PC-3 (cell line): ENCODE measurements around the gene PAPSS1. TPM values are rescaled to one million over a fixed set of nuclear protein-coding genes. Genes with fewer than 3 reads are reported as not detected.

Experiments used
- ATAC-seq: fragments of 200-7000 bp; cut with Tn5 transposase; 2 replicates; pipeline ENCODE4 v1.9.1; 2020; ENCODE audit warnings: mild to moderate bottlenecking, moderate library complexity
- BruUV-seq: library from RNA; stranded (reverse); fragments of 400-500 nt; replicated peaks from 2 replicates; lab custom pipeline; 2021; lab: Mats Ljungman, UMichigan
- CTCF ChIA-PET: fragments of 300-600 bp; sonication (Branson Sonifier 250); formaldehyde crosslinking; loops from one replicate; lab custom pipeline; 2022; ENCODE audit warnings: antibody characterized with exemption; lab: Charles Lee
- POLR2A ChIA-PET: fragments of 300-600 bp; sonication (Branson Sonifier 250); formaldehyde crosslinking; loops from one replicate; lab custom pipeline; 2022; ENCODE audit warnings: antibody characterized with exemption; ENCODE audit not compliant: unreplicated experiment; lab: Charles Lee
- DNase-seq: peaks from one replicate; pipeline ENCODE4 v3.0.0-alpha.2; 2015
- H2AFZ ChIP-seq: fragments of 300-600 bp; sonication (generic); 2 replicates; pipeline ENCODE4 v1.6.0; 2016; ENCODE audit warnings: antibody characterized with exemption, low read length
- H3F3A ChIP-seq: fragments of 300-600 bp; sonication (generic); one replicate; pipeline ENCODE4 v1.6.0; 2017; ENCODE audit warnings: antibody characterized with exemption, low read length, control low read depth, mild to moderate bottlenecking; ENCODE audit not compliant: unreplicated experiment
- H3K27ac ChIP-seq: fragments of 300-600 bp; sonication (generic); 2 replicates; pipeline ENCODE4 v1.5.1; 2016; ENCODE audit warnings: mild to moderate bottlenecking, low read length
- H3K27me3 ChIP-seq: fragments of 300-600 bp; sonication (generic); 2 replicates; pipeline ENCODE4 v1.6.1; 2016; ENCODE audit warnings: low read length, mixed read lengths
- H3K36me3 ChIP-seq: fragments of 300-600 bp; sonication (generic); 2 replicates; pipeline ENCODE4 v1.6.1; 2016; ENCODE audit warnings: low read depth, mixed run types, low read length, mixed read lengths
- H3K4me1 ChIP-seq: fragments of 300-600 bp; sonication (generic); 2 replicates; pipeline ENCODE4 v1.5.1; 2016; ENCODE audit warnings: low read length; ENCODE audit not compliant: insufficient read depth
- H3K4me2 ChIP-seq: fragments of 300-600 bp; sonication (generic); 2 replicates; pipeline ENCODE4 v1.6.0; 2016; ENCODE audit warnings: low read length
- H3K4me3 ChIP-seq: fragments of 300-600 bp; sonication (generic); 2 replicates; pipeline ENCODE4 v1.5.1; 2016; ENCODE audit warnings: mild to moderate bottlenecking, low read length, mixed read lengths
- H3K79me2 ChIP-seq: fragments of 300-600 bp; sonication (generic); 2 replicates; pipeline ENCODE4 v1.6.1; 2017; ENCODE audit warnings: low read length, mixed read lengths
- H3K9ac ChIP-seq: fragments of 300-600 bp; sonication (generic); 2 replicates; pipeline ENCODE4 v1.6.0; 2016; ENCODE audit warnings: mild to moderate bottlenecking, low read length
- H3K9me2 ChIP-seq: fragments of 300-600 bp; sonication (generic); replicated peaks from 2 replicates; pipeline ENCODE4 v1.6.1; 2016; ENCODE audit warnings: mixed run types, low read length, mixed read lengths
- H3K9me3 ChIP-seq: fragments of 300-600 bp; sonication (generic); 2 replicates; pipeline ENCODE4 v1.6.1; 2016; ENCODE audit warnings: low read length, mixed read lengths
- H4K20me1 ChIP-seq: fragments of 300-600 bp; sonication (generic); 2 replicates; pipeline ENCODE4 v1.6.1; 2016; ENCODE audit warnings: low read length, mixed read lengths
- EZH2 ChIP-seq: fragments of 300-600 bp; sonication (generic); IDR thresholded peaks from one replicate; pipeline ENCODE4 v1.6.1; 2017; ENCODE audit warnings: antibody characterized with exemption, mild to moderate bottlenecking, low read length; ENCODE audit not compliant: unreplicated experiment
- EZH2phosphoT487 ChIP-seq: fragments of 300-600 bp; sonication (generic); IDR thresholded peaks from 2 replicates; pipeline ENCODE4 v1.6.1; 2018; ENCODE audit warnings: mild to moderate bottlenecking, antibody characterized with exemption, low read length, borderline replicate concordance
- intact Hi-C: fragments of 100-400 bp; cut with micrococcal nuclease; formaldehyde crosslinking; loops from 2 replicates; pipeline ENCODE4 v1.9.0; 2023
- total RNA-seq: library from RNA; depleted of rRNA; stranded (reverse); fragments of >200 nt; gene quantifications from 2 replicates; pipeline ENCODE4 v1.2.3, GENCODE V29; 2014
- TF ChIP-seq, protein P1 (sequence below): fragments of 300-600 bp; sonication (generic); conservative IDR thresholded peaks from 2 replicates; pipeline ENCODE4 v1.5.1; 2017; ENCODE audit warnings: antibody characterized with exemption, low read depth, mild to moderate bottlenecking, low read length

Gene PAPSS1
- total RNA-seq, 1 experiment from 2014 or later: 28.0 TPM

- TF ChIP-seq EZH2: no peak
- TF ChIP-seq, protein P1, sequence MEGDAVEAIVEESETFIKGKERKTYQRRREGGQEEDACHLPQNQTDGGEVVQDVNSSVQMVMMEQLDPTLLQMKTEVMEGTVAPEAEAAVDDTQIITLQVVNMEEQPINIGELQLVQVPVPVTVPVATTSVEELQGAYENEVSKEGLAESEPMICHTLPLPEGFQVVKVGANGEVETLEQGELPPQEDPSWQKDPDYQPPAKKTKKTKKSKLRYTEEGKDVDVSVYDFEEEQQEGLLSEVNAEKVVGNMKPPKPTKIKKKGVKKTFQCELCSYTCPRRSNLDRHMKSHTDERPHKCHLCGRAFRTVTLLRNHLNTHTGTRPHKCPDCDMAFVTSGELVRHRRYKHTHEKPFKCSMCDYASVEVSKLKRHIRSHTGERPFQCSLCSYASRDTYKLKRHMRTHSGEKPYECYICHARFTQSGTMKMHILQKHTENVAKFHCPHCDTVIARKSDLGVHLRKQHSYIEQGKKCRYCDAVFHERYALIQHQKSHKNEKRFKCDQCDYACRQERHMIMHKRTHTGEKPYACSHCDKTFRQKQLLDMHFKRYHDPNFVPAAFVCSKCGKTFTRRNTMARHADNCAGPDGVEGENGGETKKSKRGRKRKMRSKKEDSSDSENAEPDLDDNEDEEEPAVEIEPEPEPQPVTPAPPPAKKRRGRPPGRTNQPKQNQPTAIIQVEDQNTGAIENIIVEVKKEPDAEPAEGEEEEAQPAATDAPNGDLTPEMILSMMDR: no peak
- no peak for TF ChIP-seq EZH2phosphoT487
- H3K36me3 ChIP-seq: no peaks in the 10 kb centered on the region
- CTCF ChIA-PET: no interaction called here
- no peak overlapping the region for H3K9ac ChIP-seq
- no peaks in the 10 kb centered on the region for H3F3A ChIP-seq
- no peaks in the 10 kb centered on the region for H3K27me3 ChIP-seq
- H3K9me3 ChIP-seq: no peaks in the 10 kb centered on the region
- no peak overlapping the region for H3K4me3 ChIP-seq
- H3K4me1 ChIP-seq: no peaks in the 10 kb centered on the region
- H2AFZ ChIP-seq: no peak overlapping the region
- no peaks in the 10 kb centered on the region for H3K9me2 ChIP-seq
- POLR2A ChIA-PET: no interaction called here
- H4K20me1 ChIP-seq: no peaks in the 10 kb centered on the region
- no peak overlapping the region for H3K27ac ChIP-seq
- intact Hi-C loops: no loop called here
- H3K79me2 ChIP-seq: no peaks in the 10 kb centered on the region
- ATAC-seq (no peak), DNase-seq (no peak)
- no peak overlapping the region for H3K4me2 ChIP-seq
- BruUV-seq: no TSS peak
Measured at GRCh38 chr4:107742196-107742595, 22.2 kb upstream of the PAPSS1 start.

DNA sequence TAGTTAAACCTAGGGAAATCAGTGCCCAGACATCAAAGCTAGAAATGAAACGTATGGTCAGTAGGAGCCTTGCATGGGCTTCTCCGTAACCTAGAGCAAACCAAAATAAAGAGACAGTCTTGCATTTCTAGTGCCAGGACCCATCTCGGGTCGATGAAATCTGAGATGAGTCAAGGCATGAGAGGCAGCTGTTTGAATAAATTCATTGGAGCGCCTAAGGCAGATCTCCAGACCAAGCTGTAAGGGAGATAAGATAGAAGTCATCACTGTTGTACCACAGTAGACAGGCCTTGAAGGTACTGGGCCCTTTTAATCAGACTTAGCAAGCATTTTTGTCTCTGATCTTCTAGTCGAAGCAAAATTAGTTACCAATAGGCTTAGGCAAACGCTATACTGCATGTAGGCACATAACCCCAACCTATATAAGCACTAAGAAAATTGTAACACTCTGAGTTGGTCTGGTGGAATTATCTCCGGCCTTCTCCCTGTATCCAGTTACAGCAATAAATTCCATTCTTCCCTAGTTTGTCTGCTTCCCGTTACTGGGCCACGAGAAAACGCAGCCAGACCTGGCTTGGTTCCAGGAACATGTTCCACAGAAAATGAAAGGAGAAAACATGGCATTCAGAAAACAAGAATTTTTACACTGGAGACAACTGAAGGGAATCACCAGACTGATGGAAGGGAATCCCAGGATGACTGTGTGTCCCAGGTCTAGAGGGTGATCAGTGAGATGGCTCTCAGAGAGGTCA, 21.1 kb upstream of the PAPSS1 start:
- intact Hi-C loops: no loop called here
- no peak overlapping the region for H3K9ac ChIP-seq
- no peak overlapping the region for H3K27ac ChIP-seq
- H4K20me1 ChIP-seq: no peaks in the 10 kb centered on the region
- ChIA-PET POLR2A (interaction anchor here (0.6 kb wide), 1 partner anchor 1008 kb away, joined by 3 read pairs; no protein-coding TSS in a partner anchor), CTCF (no interaction called here)
- no peaks in the 10 kb centered on the region for H3K9me3 ChIP-seq
- no peak for ATAC-seq
- H3K27me3 ChIP-seq: no peaks in the 10 kb centered on the region
- H3K79me2 ChIP-seq: no peaks in the 10 kb centered on the region
- H3K36me3 ChIP-seq: no peaks in the 10 kb centered on the region
- TF ChIP-seq EZH2 (no peak), EZH2phosphoT487 (no peak)
- TF ChIP-seq, protein P1: no peak
- no peaks in the 10 kb centered on the region for H3F3A ChIP-seq
- no peak overlapping the region for H3K4me2 ChIP-seq
- no TSS peak for BruUV-seq
- no peak overlapping the region for H3K4me3 ChIP-seq
- DNase-seq: peak; percentile 21
- H2AFZ ChIP-seq: no peak overlapping the region
- H3K4me1 ChIP-seq: no peaks in the 10 kb centered on the region
- H3K9me2 ChIP-seq: no peaks in the 10 kb centered on the region

DNA sequence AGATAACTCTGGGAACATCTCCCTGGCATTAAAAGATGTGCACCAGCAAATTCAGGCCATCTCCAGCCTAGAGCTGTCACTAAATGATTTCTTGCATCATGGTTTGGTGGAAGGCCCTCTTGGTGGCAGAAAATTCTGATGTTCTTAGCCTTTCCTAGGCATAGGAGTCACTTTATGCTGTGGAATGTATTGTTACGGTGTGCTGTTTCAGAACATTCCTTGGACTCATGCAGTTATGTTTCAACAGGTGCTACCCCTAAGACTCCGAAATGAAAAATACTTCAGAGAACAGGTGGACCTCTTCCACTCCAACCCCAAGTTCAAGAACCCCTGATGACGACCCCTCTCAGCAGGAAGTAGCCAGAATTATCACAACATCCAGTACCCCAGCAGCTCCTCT, 20.3 kb upstream of the PAPSS1 start:
- Histone ChIP-seq H3F3A (no peaks in the 10 kb centered on the region), H3K9me3 (no peaks in the 10 kb centered on the region), H3K9ac (no peak overlapping the region), H3K27me3 (no peaks in the 10 kb centered on the region), H3K4me2 (no peak overlapping the region), H2AFZ (no peak overlapping the region), H3K4me3 (no peak overlapping the region), H4K20me1 (no peaks in the 10 kb centered on the region), H3K79me2 (no peaks in the 10 kb centered on the region), H3K27ac (no peak overlapping the region), H3K36me3 (no peaks in the 10 kb centered on the region), H3K9me2 (no peaks in the 10 kb centered on the region), H3K4me1 (no peaks in the 10 kb centered on the region)
- DNase-seq (peak; percentile 46), ATAC-seq (peak; percentile 62)
- no peak for TF ChIP-seq EZH2
- TF ChIP-seq, protein P1: peak; percentile 55
- CTCF ChIA-PET: no interaction called here
- POLR2A ChIA-PET: interaction anchor here (0.6 kb wide), 1 partner anchor 1009 kb away, joined by 3 read pairs; no protein-coding TSS in a partner anchor
- no TSS peak for BruUV-seq
- intact Hi-C loops: no loop called here
